DMS 273 treated with DMSO at 0.1 percent for 48 hours (cell line): ENCODE measurements around the gene TRIP10.
"Not testable (repeated sequence)": the region's sequence is repeated elsewhere in the genome, so short reads cannot be mapped to it uniquely, and the experiment has no call there.

Experiments used
- DNase-seq: peaks from one replicate; lab custom pipeline; 2025; lab: John Stamatoyannopoulos, UW

The TRIP10 gene, protein sequence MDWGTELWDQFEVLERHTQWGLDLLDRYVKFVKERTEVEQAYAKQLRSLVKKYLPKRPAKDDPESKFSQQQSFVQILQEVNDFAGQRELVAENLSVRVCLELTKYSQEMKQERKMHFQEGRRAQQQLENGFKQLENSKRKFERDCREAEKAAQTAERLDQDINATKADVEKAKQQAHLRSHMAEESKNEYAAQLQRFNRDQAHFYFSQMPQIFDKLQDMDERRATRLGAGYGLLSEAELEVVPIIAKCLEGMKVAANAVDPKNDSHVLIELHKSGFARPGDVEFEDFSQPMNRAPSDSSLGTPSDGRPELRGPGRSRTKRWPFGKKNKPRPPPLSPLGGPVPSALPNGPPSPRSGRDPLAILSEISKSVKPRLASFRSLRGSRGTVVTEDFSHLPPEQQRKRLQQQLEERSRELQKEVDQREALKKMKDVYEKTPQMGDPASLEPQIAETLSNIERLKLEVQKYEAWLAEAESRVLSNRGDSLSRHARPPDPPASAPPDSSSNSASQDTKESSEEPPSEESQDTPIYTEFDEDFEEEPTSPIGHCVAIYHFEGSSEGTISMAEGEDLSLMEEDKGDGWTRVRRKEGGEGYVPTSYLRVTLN

DNA sequence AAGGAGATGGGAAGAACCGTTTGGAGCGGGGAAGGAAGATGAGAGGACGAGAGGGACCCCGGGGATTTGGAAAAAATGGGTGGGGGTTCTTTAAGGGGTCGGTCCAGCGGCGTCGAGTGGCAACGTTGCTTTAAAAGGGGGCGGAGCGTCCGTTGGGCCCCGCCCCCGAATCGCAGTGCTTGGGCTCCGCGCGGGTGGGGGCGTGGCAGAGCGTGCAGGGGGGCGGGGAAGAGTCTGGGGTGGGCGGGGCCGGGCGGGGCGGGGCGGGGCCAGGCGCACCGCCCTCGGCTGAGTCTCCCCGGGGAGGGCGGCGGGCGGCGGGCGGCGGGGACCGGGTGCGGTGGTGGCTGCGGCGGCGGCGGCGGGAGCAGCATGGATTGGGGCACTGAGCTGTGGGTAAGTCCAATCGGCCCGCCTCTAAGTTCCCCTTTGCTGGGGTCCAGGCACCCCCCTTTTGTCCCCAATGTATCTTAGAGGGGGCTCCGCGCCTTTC is at the start of gene TRIP10:
TRIP10 (plus strand) TSS at position 291 of the 493 bp plus-strand sequence; CDS start at position 373, 82 bp downstream.
- no peak for DNase-seq

DNA sequence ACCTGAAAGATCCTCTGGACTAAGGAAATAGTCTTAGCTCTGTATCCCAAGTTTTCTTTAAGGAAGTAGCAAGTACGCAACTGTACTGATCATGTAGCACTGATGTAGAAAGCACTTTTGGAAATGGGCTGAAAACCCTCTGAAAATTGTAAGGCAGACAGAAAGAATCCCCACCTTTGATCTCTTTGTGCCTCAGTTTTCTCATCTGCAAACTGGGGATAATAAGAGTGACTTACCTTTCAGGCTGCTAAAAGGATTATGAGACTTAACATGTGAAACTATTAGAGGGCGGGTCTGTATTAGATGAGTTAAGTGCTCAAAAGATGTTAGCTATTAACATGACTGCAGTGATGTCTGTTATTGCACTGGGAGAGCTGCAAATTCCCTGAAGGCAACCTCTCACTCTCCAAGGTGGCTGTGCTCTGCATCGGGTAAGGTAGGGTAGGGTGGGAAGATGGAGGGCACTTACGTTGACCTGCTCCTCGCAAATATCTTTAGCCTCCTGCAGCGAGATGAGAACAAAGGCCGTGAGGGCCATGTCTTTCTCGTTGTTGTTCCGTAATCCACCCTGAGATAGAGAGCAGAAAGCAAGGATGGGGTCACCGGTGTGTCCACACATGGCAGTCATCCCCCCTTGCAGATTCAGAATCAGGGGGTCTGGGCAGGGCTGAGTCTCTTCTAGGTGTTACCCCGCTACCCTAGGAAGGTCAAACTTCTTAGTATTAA is 49.2 kb upstream of the TRIP10 start:
- DNase-seq = no peak

DNA sequence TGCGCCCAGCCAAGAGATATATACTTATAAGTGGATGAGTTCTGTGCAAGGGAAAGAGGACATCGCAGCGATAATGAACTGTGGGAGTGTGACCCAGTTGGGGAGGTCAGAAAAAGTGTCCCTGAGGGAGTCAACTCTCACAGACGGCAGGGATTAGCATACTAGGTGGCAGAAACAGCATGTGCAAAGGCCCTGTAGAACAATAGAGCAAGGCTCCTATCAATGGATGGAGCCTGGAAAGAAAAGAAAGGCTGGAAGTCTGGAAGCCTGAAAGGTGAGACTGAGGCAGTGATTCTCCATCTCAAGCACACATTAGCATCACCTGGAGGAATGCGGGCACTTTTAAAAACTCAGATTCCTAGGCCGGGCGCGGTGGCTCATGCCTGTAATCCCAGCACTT is 48.1 kb upstream of the TRIP10 start:
- no peak for DNase-seq

DNA sequence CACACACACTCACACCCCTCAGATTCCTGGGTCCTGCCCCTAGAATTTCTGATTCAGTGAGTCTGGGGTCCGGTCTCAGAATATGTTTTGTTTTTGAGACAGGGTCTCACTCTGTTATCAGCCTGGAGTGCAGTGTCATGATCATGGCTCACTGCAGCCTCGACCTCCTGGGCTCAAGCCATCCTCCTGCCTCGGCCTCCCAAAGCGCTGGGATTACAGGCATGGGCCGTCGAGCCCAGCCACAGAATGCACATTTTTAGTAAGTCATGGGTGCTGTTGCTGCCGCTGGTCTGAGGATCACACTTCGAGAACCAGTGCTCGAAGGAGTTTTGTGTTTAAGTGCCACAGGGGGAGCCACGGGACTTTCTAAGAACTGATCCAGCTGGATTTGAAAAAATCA is 47.5 kb upstream of the TRIP10 start:
- no peak for DNase-seq

DNA sequence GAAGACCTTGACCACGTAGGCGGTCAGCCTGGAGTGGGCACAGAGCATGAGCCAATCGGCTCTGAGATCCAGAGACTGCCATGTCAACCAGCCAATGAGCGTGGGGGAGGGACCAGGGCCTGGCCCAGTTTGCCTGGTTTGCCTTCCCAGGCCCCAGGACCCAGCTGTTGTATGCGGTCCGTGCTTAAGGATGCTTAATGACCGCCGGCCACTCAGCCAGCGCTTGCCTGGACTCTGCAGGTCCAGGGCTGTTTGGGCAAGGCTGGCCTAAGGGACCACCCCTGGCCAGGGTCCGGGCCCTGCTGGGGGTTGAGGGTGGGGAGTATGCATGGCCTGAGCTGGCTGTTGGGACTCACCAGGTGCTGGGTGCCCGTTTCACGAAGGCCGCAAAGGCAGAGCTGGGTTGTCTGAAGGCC is 46.4 kb upstream of the TRIP10 start:
- no peak for DNase-seq

DNA sequence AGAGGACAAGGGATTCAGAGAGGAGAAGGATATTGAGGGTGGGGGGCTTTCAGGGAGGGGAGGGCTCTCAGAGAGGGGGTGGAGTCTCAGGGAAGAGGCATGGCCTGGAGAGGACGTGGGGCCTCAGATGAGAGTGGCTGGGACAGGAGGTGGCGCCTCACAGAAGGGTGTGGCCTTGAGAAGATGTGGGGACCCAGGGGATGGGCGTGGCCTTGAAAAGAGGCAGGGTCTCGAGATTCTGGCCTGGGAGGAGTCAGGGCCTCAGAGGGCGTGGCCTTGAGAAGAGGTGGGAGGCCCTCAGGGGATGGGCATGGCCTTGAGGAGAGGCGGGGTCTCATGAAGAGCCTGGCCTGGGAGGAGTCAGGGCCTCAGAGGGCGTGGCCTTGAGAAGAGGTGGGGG is 45.8 kb upstream of the TRIP10 start:
- DNase-seq = no peak

DNA sequence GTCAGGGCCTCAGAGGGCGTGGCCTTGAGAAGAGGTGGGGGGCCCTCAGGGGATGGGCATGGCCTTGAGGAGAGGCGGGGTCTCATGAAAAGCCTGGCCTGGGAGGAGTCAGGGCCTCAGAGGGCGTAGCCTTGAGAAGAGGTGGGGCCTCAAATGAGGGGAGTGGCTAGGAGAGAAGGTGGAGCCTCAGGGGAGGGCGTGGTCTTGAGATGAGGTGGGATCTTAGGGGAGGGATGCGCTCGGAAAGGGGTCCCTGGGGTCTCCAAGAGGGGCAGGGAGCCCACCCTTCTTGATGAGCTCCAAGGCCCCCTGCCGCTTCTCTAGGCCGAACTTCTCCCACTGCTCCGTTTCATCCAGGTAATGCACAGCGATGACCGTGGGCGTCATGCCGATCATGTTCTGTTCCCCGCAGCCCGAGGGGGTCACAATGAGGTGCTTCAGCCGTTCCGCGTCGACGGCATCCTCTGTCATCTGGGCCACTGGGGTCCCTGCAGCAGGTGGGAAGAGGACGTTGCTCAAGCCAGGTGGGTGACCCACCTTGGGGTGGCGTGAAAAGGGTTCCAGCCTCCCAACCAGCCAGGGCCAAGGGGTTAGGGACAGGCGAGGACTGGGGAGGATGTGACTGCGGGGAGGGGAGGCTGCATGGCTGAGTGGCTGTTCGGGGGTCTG is 45.2 kb upstream of the TRIP10 start:
- no peak for DNase-seq

DNA sequence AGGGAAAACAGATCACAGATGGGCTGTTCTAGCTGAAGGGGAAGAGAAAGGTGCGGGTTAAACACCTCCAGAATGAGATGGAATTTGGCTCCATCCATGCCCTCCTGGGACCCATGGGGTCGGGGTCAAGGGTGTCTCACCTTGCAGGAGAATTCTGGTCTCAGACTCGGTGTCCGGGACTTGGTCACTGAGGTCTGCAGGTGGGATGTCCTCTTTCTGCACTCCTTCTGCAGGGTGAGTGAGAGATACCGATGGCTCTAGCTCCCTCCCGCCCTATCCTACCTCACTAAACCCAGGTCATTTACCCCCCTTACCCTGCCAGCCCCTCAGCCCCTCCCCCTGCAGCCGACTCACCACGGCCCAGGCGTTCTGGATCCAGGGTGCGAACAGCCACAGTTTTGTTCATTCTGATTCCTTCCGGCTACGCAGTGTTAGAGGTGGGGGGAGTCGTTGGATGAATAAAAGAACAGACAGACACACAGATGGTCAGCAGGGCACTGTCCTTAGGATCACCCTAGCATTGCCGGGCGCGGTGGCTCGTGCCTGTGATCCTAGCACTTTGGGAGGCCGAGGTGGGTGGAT is 43.1 kb upstream of the TRIP10 start:
- no peak for DNase-seq

DNA sequence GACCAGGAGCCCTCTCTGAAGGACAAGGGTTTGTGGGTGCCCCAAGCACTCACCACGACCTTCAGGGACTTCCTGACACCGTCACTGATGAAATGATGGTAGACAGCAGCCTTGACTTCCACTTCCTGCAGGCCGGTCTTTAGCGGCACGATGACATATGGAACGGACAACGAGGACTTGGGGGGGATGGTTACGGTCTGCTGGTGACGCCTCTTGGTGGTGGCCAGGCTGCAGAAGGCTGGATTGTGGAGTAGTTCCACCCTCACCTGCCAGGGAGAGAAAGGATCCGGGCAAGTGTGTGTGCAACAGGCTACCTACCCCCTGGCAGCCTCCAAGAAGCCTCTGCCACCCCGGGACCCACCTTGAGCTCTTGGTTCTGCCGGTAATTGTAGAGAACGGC is 42.2 kb upstream of the TRIP10 start:
- no peak for DNase-seq

DNA sequence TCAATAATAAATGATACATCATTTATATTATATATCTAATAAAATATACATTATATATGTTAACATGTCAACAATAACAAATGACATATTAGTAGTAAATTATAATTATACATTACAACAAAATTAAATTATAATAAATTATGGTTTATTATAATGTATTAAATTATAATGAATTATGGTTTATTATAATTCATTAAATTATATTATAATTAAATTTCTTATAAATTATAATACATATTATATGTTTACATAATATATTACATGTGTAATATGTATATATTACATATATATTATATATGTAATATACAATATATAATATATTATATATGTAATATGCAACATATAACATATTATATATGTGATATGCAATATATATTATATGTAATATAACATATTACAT is 39.5 kb upstream of the TRIP10 start:
- DNase-seq = no peak

DNA sequence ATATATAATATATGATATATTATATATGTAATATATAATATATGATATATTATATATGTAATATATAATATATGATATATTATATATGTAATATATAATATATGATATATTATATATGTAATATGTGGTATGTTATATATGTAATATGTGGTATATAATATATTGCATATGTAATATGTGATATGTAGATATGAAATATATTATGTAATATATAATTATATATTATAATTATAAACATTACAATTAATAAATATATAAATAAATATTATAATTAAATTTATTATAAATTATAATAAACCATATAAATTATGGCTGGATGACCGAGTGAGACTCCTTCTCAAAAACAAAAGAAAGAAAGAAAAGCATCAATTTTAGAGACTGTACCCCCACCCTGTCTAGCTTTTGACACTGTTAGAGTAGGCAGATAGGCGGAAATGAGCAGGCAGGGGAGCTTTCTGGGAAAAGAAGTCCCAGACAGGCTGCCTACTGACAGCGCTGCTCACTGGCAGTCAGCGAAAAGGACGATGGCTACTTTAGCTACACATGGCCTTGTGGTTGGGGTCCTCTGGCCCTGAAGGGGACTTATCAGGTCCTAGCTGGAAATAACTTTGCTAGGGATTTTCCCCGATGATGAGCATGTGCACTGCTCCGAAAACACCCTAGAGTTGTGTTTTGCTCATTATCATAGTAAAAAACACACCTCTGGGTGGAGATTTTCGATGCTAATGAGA is 38.7 kb upstream of the TRIP10 start:
- DNase-seq = no peak

DNA sequence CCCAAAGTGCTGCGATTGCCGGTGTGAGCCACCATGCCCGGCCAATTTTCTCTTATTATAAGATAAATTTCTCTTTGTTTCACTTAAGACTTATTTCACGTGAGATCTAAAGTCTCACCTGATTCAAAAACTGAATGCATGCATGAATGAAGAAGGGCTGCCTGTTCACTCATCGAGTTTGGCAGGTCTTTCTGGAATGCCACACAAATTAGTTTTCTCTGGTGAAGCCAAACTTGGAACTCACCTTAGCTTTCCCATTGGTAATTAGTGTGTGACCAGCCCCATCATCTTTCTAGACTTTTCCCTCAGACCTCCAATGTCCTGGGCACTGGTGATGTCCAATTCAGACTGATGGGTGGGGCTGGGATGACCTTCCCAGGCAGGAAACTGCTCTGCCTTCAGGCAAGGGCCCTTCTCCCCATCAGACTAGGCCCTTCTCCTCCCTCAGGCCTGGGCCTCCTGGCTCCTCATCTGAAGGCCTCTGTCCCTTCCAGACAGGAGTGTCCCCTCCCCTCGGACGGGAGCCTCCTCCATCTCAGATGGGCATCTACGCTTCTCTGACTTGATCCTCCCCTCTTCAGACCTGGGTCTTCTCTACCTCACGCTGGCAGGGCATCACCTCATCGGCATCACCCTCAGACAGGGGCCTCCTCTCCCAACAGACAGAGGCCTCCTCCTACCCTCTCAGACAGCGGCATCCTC is 33.4 kb upstream of the TRIP10 start:
- no peak for DNase-seq

DNA sequence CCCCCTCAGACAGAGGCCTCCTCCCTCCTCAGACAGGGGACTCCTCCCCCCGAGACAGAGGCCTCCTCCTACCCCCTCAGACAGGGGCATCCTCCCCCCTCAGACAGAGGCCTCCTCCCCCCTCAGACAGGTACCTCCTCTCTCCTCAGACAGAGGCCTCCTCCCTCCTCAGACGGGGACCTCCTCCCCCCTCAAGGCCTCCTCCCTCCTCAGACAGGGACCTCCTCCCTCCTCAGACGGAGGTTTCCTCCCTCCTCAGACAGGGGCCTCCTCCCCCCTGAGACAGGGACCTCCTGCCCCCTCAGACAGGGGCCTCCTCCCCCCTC is 32.9 kb upstream of the TRIP10 start:
- DNase-seq = no peak

DNA sequence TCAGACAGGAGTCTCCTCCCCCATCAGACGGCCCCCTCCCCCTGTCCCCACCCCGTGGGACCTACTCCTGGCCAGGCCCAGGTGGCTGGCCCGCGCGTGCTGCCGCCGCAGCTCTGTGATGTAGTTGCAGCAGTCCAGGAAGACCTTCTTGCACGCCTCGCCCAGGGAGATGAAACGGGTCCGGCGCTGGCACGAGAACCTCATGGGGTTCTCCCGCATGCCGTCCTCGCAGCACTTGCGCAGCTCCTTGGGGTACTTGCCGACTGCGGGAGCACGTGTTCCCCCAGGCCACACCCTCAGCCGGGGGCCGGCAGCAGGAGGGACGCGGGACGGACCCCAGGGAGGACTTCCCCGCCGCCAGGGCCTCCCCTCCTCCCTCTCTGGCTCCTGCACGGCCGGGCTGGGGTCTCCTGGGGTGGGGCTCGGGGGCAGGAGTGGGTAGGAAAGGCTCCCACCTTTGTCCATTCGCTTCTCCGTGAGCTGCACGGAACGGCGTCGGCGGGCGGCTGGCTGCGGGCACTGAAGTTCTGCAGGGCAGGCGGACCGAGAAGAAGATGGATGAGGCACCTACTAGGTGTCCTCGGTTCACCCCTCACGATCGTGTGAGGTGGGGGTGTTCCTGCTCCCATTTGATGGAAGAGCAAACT is 32.3 kb upstream of the TRIP10 start:
- no peak for DNase-seq

DNA sequence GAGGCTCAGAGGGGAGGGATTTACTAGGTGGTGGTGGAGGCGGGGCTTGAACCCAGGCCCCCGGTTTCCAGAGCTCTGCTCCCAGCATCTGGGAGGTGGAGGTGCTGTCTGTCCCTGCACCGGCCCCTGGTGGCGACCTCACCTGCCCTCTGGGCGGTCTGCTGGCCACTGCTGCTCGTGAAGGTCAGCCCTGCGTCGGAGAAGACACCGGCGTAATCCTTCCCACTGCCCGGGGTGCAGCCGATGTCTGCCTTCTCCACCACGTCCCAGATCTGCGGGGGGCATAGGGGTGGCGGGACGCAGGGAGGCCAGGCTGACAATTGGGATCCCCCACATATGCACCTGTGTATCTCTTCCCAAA is 31.8 kb upstream of the TRIP10 start:
- DNase-seq = no peak

DNA sequence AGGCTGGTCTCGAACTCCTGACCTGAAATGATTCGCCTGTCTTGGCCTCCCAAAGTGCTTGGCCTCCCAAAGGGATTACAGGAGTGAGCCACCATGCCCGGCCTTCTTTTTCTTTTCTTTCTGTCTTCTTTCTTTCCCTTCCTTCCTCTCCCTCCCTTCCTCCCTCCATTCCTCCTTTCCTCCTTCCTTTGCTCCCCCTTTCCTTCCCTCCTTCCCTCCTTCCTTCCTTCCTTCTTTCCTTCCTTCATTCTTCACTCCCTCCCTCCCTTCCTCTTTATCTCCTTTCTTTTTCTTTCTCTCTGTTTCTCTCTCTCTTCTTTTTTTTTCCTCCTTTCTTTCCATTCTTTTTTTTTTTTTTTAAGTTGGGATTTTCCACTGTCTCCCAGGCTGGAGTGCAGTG is 31.1 kb upstream of the TRIP10 start:
- DNase-seq = no peak

DNA sequence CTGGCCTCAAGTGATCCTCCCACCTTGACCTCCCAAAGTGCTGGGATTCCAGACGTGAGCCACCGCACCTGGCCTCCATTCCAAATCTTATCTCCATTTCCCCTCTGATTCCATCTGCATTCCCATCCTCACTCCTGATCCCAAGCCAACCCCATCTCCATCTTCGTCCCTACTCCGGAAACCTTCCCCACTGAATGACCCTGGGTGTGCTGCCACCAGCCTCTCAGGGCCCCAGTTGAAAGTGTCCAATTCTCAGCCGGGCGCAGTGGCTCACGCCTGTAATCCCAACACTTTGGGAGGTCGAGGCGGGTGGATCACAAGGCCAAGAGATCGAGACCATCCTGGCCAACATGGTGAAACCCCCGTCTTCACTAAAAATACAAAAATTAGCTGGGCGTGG is 30.6 kb upstream of the TRIP10 start:
- not testable (repeated sequence) for DNase-seq

DNA sequence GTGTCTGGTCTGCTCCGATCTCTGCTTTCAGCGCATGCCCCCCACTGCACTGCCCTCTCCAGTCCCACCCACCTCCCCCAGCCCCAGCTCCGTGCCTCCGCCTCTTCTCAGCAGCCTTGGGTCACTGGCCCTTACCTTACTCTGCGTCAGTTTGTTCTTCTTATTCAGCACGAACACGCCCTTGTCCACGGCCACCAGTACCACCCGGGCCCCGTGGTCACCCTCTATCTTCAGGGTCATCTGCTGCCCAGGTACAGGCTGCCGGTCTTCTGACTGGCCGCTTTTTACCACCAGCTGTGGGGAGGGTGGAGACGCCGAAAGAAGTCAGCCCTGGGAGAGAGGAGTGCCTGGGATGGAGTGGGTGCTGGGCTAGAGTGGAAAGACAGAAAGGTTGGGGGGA is 29.9 kb upstream of the TRIP10 start:
- no peak for DNase-seq

DNA sequence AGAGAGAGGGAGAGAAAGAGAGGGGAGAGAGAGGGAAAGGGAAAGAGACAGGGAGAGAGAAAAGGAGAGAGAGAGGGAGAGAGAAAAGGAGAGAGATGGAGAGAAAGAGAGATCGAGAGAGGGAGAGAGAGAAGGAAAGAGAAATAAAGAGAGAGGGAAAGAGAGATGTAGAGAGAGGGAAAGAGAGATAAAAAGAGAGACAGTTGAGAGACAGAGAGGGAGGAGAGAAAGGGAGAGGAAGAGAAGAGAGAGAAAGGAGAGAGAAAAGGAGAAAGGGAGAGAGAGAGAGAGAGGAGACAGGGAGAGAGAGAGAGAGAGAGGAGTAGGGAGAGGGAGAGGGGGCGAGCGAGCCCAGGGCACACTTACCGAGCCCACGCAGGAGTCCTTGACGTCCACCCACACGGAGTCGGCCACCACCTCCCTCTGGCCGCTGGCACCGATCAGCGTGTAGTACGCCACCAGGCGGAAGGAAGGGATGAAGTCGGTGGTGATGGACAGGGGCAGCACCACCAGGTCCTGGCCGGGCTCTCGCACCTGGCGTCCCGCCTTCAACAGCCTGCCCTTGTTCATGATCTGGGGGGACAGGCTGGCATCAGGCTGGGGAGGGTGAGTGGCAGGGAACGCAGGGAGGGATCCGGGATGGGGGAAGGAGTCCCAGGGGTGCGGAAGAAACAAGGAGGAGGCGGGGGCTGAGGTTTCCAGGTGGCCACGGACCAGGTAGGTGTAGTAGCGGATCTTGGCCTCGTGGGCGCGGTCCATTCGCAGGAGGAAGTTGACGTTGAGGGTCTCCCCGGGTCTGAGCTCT is 29.0 kb upstream of the TRIP10 start:
- DNase-seq = no peak

DNA sequence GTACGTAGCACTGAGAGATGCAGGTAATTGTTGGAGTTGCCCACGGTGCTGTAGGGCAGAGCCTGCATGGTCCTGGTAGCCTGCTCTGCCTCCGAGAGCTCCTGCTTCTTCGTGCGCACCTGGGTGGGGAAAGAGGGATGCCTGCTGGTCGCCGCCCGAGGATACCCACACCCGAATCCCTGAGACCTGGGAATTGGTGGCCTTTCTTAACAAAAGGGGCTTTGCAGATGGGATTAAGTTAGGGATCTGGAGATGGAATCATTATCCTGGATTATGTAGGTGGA is 28.5 kb upstream of the TRIP10 start:
- no peak for DNase-seq
